ENCODE measurements around the gene TRIM26. TPM values are rescaled to one million over a fixed set of nuclear protein-coding genes. Genes with fewer than 3 reads are reported as not detected.

Gene TRIM26
- polyA plus RNA-seq, 1 of the 3 experiments (the other 2 are of a cell fraction): 26.1 TPM

DNA sequence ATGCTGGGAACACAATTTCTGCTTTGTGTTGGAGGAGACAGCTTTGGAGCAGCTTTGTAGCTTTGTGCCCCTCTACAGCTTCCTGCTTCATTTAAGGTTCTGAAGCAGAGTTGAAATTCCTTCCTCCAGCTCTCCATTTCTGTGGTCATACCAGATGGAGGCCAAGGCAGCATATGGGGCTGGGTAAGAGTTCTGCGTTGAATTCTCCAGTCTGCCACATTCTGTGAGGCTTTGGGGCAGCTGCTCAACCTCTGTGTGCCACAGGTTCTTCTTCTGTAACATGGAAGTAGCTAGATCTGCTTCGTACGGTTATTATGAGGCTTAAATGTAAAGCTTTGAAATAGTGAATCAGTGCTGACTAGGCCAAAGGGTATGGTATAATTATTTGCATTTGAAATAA lies 2.9 kb upstream of the TRIM26 start (continued):
- no peak for TF ChIP-seq ZBTB33 (IDR thresholded peaks at IDR 0.05; ENCODE audit: borderline replicate concordance, low read depth)
- no peak for TF ChIP-seq TCF12 (IDR thresholded peaks at IDR 0.05)
- TF ChIP-seq SMC3 (IDR thresholded peaks at IDR 0.05; ENCODE audit: low read depth, low read length): no peak
- TF ChIP-seq NFIC (IDR thresholded peaks at IDR 0.05; ENCODE audit: borderline replicate concordance): no peak

DNA sequence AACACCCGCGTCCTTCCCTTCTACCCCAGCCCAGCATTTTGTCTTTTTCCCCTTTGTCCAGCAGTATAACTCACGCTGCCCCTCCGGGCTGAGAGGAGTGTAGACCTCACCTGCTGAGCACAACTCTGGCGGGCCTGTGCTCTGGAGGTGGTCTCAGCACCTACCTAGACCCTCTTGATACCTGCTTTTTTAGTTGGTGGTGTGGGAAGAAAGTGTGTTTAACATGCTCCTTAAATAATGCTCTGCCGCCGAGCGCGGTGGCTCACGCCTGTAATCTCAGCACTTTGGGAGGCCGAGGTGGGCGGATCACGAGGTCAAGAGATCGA lies 1.4 kb upstream of the TRIM26 start:
- H3K4me2 ChIP-seq: peak overlapping the region; percentile 97
- peaks cover 32% of the 10 kb centered on the region for H3K79me2 ChIP-seq (ENCODE audit: insufficient read depth)
- CTCF ChIA-PET: no interaction called here

More for the DNA sequence above, 1.4 kb upstream of the TRIM26 start:
- 81% methylated on average over 14 of the region's 14 CpGs for WGBS (ENCODE audit: low lambda C conversion rate)
- Histone ChIP-seq H3K9me3 (no peaks in the 10 kb centered on the region), H3K4me1 (ENCODE audit: control insufficient read depth in 1 of 2, insufficient read depth in 2 of 2, low read depth in 1 of 2, low read length in 1 of 2) (peaks cover 10 to 15% of the 10 kb centered on the region in 2 experiments; a peak in 3 of 4 replicates), H3F3A (replicated peaks; ENCODE audit: insufficient read depth) (peaks cover 4% of the 10 kb centered on the region), H3K9me2 (no peaks in the 10 kb centered on the region), H3K36me3 (replicated peaks in 1 of 2; ENCODE audit: control insufficient read depth in 1 of 2, insufficient read depth in 2 of 2, low read length in 1 of 2) (no peaks in the 10 kb centered on the region), H2AFZ (ENCODE audit: low read depth) (peak overlapping the region; percentile 99), H3K27ac (ENCODE audit: low read depth in 2 of 2, low read length in 1 of 2) (peak overlapping the region in 1 of 2 experiments; percentile 94; a peak in 2 of 4 replicates), H4K20me1 (ENCODE audit: insufficient read depth) (peaks cover 9% of the 10 kb centered on the region; the same call in 1 of the 2 replicates), H3K27me3 (ENCODE audit: insufficient read depth) (no peaks in the 10 kb centered on the region), H3K9ac (peak overlapping the region; percentile 67; the same call in 1 of the 2 replicates), H3K4me3 (ENCODE audit: low read depth in 2 of 2, low read length in 1 of 2) (peak overlapping the region; percentile 86 to 91)
- POLR2A ChIA-PET: interaction anchor here (2.5 kb wide), 1 partner anchor 112 kb away, joined by 10 read pairs; the partner anchor contains the start of gene TRIM39
- TF ChIP-seq TAF1 (IDR thresholded peaks at IDR 0.05; ENCODE audit: borderline replicate concordance, low read depth, low read length) (no peak), YY1 (IDR thresholded peaks at IDR 0.05; ENCODE audit: low read depth) (no peak), EZH2phosphoT487 (IDR thresholded peaks at IDR 0.05; ENCODE audit: borderline replicate concordance, low read depth) (no peak), NRF1 (IDR thresholded peaks at IDR 0.05; ENCODE audit: low read depth, low read length) (no peak), RXRA (IDR thresholded peaks at IDR 0.05; ENCODE audit: borderline replicate concordance, low read depth) (no peak), RFX5 (IDR thresholded peaks at IDR 0.05; ENCODE audit: low read length) (no peak), PBX3 (IDR thresholded peaks at IDR 0.05) (no peak), USF1 (IDR thresholded peaks at IDR 0.05; ENCODE audit: borderline replicate concordance, low read depth) (no peak), RCOR1 (IDR thresholded peaks at IDR 0.05; ENCODE audit: low read length) (no peak)
- no peak for DNase-seq

Measured in SK-N-SH (cell line).